H1 (cell line): ENCODE data around the gene CIRBP. TPM values are rescaled to one million over a fixed set of nuclear protein-coding genes. Genes with fewer than 3 reads are reported as not detected.
A peak's percentile ranks its signal among the peaks of the same experiment; 100 is the strongest.

ENCODE experiments used
- CTCF ChIA-PET: fragments of 300-600 bp; sonication (Branson Sonifier 250); formaldehyde crosslinking; loops from one replicate; lab custom pipeline; 2021; ENCODE audit not compliant: partially characterized antibody; lab: Charles Lee
- POLR2A ChIA-PET: fragments of 300-600 bp; sonication (Branson Sonifier 250); formaldehyde crosslinking; loops from one replicate; lab custom pipeline; 2021; ENCODE audit warnings: inconsistent platforms; ENCODE audit not compliant: partially characterized antibody; lab: Charles Lee
- DNase-seq, 2 experiments: peaks; one replicate each; pipeline versions ENCODE4 v3.0.0 to v3.0.0-alpha.2; 2010 to 2022; ENCODE audit warnings: low spot score in 2 of 2, low read depth in 1 of 2, mixed read lengths in 1 of 2
- FAIRE-seq: peaks from 2 replicates; lab custom pipeline; 2011; peaks lifted over from hg19 to GRCh38; lab: Jason Lieb, UNC
- H2AFZ ChIP-seq: 2 replicates; pipeline ENCODE4 v1.8.1; 2012; ENCODE audit warnings: low read length, inconsistent platforms
- H2AK5ac ChIP-seq: 2 replicates; pipeline ENCODE4 v1.6.1; 2013; ENCODE audit warnings: low read depth, low read length
- H2BK120ac ChIP-seq: replicated peaks from 2 replicates; pipeline ENCODE3; 2013; ENCODE audit warnings: low read depth, low read length, inconsistent platforms
- H2BK12ac ChIP-seq: 2 replicates; pipeline ENCODE4 v1.6.1; 2013; ENCODE audit warnings: low read depth, low read length
- H2BK15ac ChIP-seq: 2 replicates; pipeline ENCODE4 v1.6.1; 2013; ENCODE audit warnings: low read length
- H2BK20ac ChIP-seq: 2 replicates; pipeline ENCODE4 v1.6.1; 2013; ENCODE audit warnings: low read length
- H2BK5ac ChIP-seq: 2 replicates; pipeline ENCODE4 v1.6.1; 2013; ENCODE audit warnings: low read depth, low read length
- H3K14ac ChIP-seq: 2 replicates; pipeline ENCODE4 v1.6.1; 2013; ENCODE audit warnings: inconsistent platforms; ENCODE audit not compliant: insufficient read length
- H3K18ac ChIP-seq: 2 replicates; pipeline ENCODE4 v1.6.1; 2013; ENCODE audit warnings: low read length; ENCODE audit errors: extremely low read depth
- H3K23ac ChIP-seq: 2 replicates; pipeline ENCODE4 v1.6.1; 2013; ENCODE audit warnings: inconsistent platforms; ENCODE audit not compliant: insufficient read length
- H3K23me2 ChIP-seq: 2 replicates; pipeline ENCODE4 v1.6.1; 2013; ENCODE audit warnings: low read depth, low read length
- H3K27ac ChIP-seq: 2 replicates; pipeline ENCODE4 v1.6.1; 2011; ENCODE audit warnings: low read depth, low read length, inconsistent platforms
- H3K27me3 ChIP-seq, 4 experiments: replicated peaks in 1 of 4; 1 replicate in 1 of 4; 2 replicates in 3 of 4; pipeline versions ENCODE4 v1.6.1 to v1.8.1; 2011 to 2013; ENCODE audit warnings: low read length in 3 of 4, mild to moderate bottlenecking in 3 of 4, inconsistent platforms in 2 of 4, mixed read lengths in 2 of 4, moderate library complexity in 1 of 4; ENCODE audit not compliant: control insufficient read depth in 3 of 4, insufficient read depth in 3 of 4; ENCODE audit errors: extremely low read depth in 1 of 4
- H3K36me3 ChIP-seq, 4 experiments: 2 replicates each; pipeline versions ENCODE4 v1.6.1 to v1.8.1; 2011 to 2013; ENCODE audit warnings: mild to moderate bottlenecking in 4 of 4, low read length in 3 of 4, moderate library complexity in 2 of 4, control low read depth in 1 of 4, inconsistent platforms in 1 of 4; ENCODE audit not compliant: insufficient read depth in 4 of 4, control insufficient read depth in 2 of 4
- H3K4ac ChIP-seq: replicated peaks from 2 replicates; pipeline ENCODE3; 2013; ENCODE audit warnings: low read length, low read depth, mixed read lengths, inconsistent platforms; ENCODE audit not compliant: insufficient read length
- H3K4me1 ChIP-seq, 4 experiments: replicated peaks in 1 of 4; 1 replicate in 1 of 4; 2 replicates in 3 of 4; pipeline versions ENCODE4 v1.6.1 to v1.8.1; 2011 to 2013; ENCODE audit warnings: low read length in 3 of 4, inconsistent platforms in 2 of 4, mixed read lengths in 1 of 4; ENCODE audit not compliant: insufficient read depth in 4 of 4, control insufficient read depth in 3 of 4
- H3K4me2 ChIP-seq, 2 experiments: 2 replicates each; pipeline versions ENCODE4 v1.6.1 to v1.8.1; 2011 to 2013; ENCODE audit warnings: low read depth in 2 of 2, low read length in 2 of 2, control low read depth in 1 of 2, inconsistent platforms in 1 of 2, mild to moderate bottlenecking in 1 of 2; ENCODE audit not compliant: insufficient read depth in 1 of 2
- H3K4me3 ChIP-seq, 4 experiments: fragments of 200-600, 300-600 bp in 1 of 4; sonication (generic), shearing (Covaris generic), sonication (Bioruptor Twin) in 1 of 4; 2 replicates each; pipeline versions ENCODE4 v1.5.1 to v1.8.1; 2011 to 2016; ENCODE audit warnings: low read length in 4 of 4, low read depth in 3 of 4, control low read depth in 2 of 4, inconsistent platforms in 2 of 4, mild to moderate bottlenecking in 2 of 4, mixed read lengths in 1 of 4, moderate library complexity in 1 of 4; ENCODE audit not compliant: insufficient read depth in 2 of 4; ENCODE audit errors: extremely low read depth in 1 of 4
- H3K56ac ChIP-seq: replicated peaks from 2 replicates; pipeline ENCODE3; 2013; ENCODE audit warnings: low read depth, mild to moderate bottlenecking, mixed read lengths, low read length, inconsistent platforms; ENCODE audit not compliant: insufficient read length
- H3K79me1 ChIP-seq: 2 replicates; pipeline ENCODE4 v1.6.1; 2013; ENCODE audit warnings: low read depth, low read length, control low read depth
- H3K79me2 ChIP-seq, 2 experiments: 2 replicates each; pipeline versions ENCODE4 v1.6.1 to v1.8.1; 2012 to 2013; ENCODE audit warnings: low read length in 2 of 2, mild to moderate bottlenecking in 2 of 2, inconsistent platforms in 1 of 2; ENCODE audit not compliant: insufficient read depth in 2 of 2, control insufficient read depth in 1 of 2
- H3K9ac ChIP-seq, 4 experiments: replicated peaks in 1 of 4; 1 replicate in 1 of 4; 2 replicates in 3 of 4; pipeline versions ENCODE4 v1.6.1 to v1.8.1; 2011 to 2013; ENCODE audit warnings: low read depth in 3 of 4, low read length in 3 of 4, control low read depth in 2 of 4, mild to moderate bottlenecking in 2 of 4, moderate library complexity in 2 of 4, inconsistent platforms in 1 of 4; ENCODE audit errors: extremely low read depth in 1 of 4
- H3K9me3 ChIP-seq, 2 experiments: 2 replicates each; pipeline versions ENCODE4 v1.6.1 to v1.8.1; 2012 to 2013; ENCODE audit warnings: mild to moderate bottlenecking in 2 of 2, moderate library complexity in 2 of 2, control low read depth in 1 of 2, inconsistent platforms in 1 of 2, low read depth in 1 of 2, low read length in 1 of 2, mixed read lengths in 1 of 2; ENCODE audit not compliant: insufficient read depth in 2 of 2
- H4K20me1 ChIP-seq, 2 experiments: replicated peaks in 1 of 2; 2 replicates each; pipeline versions ENCODE3 to v1.8.1; 2011 to 2013; ENCODE audit warnings: inconsistent platforms in 2 of 2, low read length in 2 of 2, mild to moderate bottlenecking in 1 of 2; ENCODE audit not compliant: insufficient read depth in 2 of 2, control insufficient read depth in 1 of 2
- H4K5ac ChIP-seq: 2 replicates; pipeline ENCODE4 v1.6.1; 2013; ENCODE audit warnings: low read length, low read depth, mixed read lengths, inconsistent platforms; ENCODE audit not compliant: insufficient read length
- H4K8ac ChIP-seq: 2 replicates; pipeline ENCODE4 v1.8.0; 2013; ENCODE audit warnings: mild to moderate bottlenecking, moderate library complexity, low read length, inconsistent platforms; ENCODE audit not compliant: insufficient read depth; ENCODE audit errors: extremely low read depth
- H4K91ac ChIP-seq: replicated peaks from 2 replicates; pipeline ENCODE3; 2013; ENCODE audit warnings: low read length, mixed read lengths, inconsistent platforms; ENCODE audit not compliant: insufficient read length
- BACH1 ChIP-seq: IDR thresholded peaks from 2 replicates; pipeline ENCODE4 v1.6.1; 2012; ENCODE audit warnings: low read length, improper control_type of control experiment
- JUN ChIP-seq: IDR thresholded peaks from 2 replicates; pipeline ENCODE4 v1.6.1; 2011; ENCODE audit warnings: low read depth, mild to moderate bottlenecking, improper control_type of control experiment, low read length
- JUND ChIP-seq: IDR thresholded peaks from 2 replicates; pipeline ENCODE4 v1.6.1; 2011; ENCODE audit warnings: mild to moderate bottlenecking, improper control_type of control experiment, low read length
- WGBS, 2 experiments: shearing (Covaris generic) in 1 of 2; methylation state at CpG; one replicate each; pipeline versions ENCODE4 v1.1.6 to v1.1.7; 2013 to 2015; ENCODE audit warnings: low lambda C conversion rate in 2 of 2, mixed read lengths in 2 of 2, inconsistent platforms in 1 of 2, low coverage in 1 of 2, missing lambda C conversion rate in 1 of 2; ENCODE audit not compliant: insufficient replicate concordance in 2 of 2, insufficient coverage in 1 of 2, insufficient read length in 1 of 2; ENCODE audit errors: extremely low coverage in 1 of 2, missing lambda C conversion rate in 1 of 2; 5-methylcytosine and 5-hydroxymethylcytosine counted together
- polyA plus RNA-seq, 7 experiments: library from polyadenylated mRNA; depleted of rRNA in 3 of 7; stranded (reverse) in 5 of 7; unstranded in 2 of 7; fragments of >200 nt in 5 of 7; fragments of 200-250 nt in 2 of 7; gene quantifications; 1 replicate in 5 of 7; 2 replicates in 1 of 7; 4 replicates in 1 of 7; pipeline versions ENCODE4 v1.2.1 to v1.2.3, GENCODE V29; 2011 to 2013; ENCODE audit warnings: missing spikeins in 2 of 7, mixed read lengths in 2 of 7
- total RNA-seq: library from RNA; stranded (reverse); fragmentation: NEBNext Ultra II Directional; extraction: Animal tissue kit (Norgen Biotek cat#: 25700); gene quantifications from 2 replicates; pipeline ENCODE4 v1.2.1, GENCODE V29; 2021

Gene CIRBP
- total and polyA plus RNA-seq, 2 of the 8 experiments (the other 6 are each of a cell fraction or from before 2014, with no cell fraction given) = 175 to 199 TPM

GRCh38 chr19:1288226-1288612 is 19.1 kb downstream of the CIRBP start:
- DNase-seq (no peak), FAIRE-seq (no peak)
- Histone ChIP-seq H3K18ac (no peak overlapping the region), H2BK20ac (no peak overlapping the region), H4K8ac (peak overlapping the region; percentile 83; the same call in 1 of the 2 replicates), H3K9ac (no peak overlapping the region), H2BK120ac (no peak overlapping the region), H4K5ac (no peak overlapping the region), H3K27me3 (peaks cover 0 to 21% (median 12%) of the 10 kb centered on the region in 4 experiments; a peak in 5 of 7 replicates), H3K36me3 (no peaks in the 10 kb centered on the region), H3K4me1 (peaks cover 0 to 21% (median 6%) of the 10 kb centered on the region in 4 experiments; a peak in 5 of 7 replicates), H3K9me3 (no peaks in the 10 kb centered on the region), H3K4ac (no peak overlapping the region), H4K91ac (no peak overlapping the region), H3K27ac (no peak overlapping the region), H2BK15ac (no peak overlapping the region), H3K14ac (no peak overlapping the region), H2AFZ (no peak overlapping the region), H2BK12ac (no peak overlapping the region), H3K4me3 (no peak overlapping the region), H3K23me2 (peaks cover 5% of the 10 kb centered on the region; the same call in 1 of the 2 replicates), H2AK5ac (no peak overlapping the region), H3K56ac (no peak overlapping the region), H3K23ac (no peak overlapping the region), H2BK5ac (no peak overlapping the region), H3K79me1 (no peaks in the 10 kb centered on the region; the same call in 1 of the 2 replicates), H3K4me2 (no peak overlapping the region), H3K79me2 (no peaks in the 10 kb centered on the region), H4K20me1 (peaks cover 4 to 5% of the 10 kb centered on the region in 2 experiments)
- WGBS, 2 experiments = 94% methylated on average over 16 of the region's 18 CpGs; no CpG with 5 or more reads in 1 of the 2 experiments
- TF ChIP-seq JUND (no peak), BACH1 (no peak), JUN (no peak)
- POLR2A ChIA-PET = interaction anchor here (0.9 to 2.2 kb wide), 4 partner anchors 16 to 39 kb away, joined by 3 to 11 read pairs (median 4); partner anchors contain the start of genes CIRBP and MIDN
- CTCF ChIA-PET = no interaction called here
